Uterus (tissue), 4 donors: ENCODE measurements around the gene CATSPERZ. TPM values are rescaled to one million over a fixed set of nuclear protein-coding genes. Genes with fewer than 3 reads are reported as not detected.

Experiments used
- DNase-seq, 2 donors: peaks; one replicate each; pipeline ENCODE4 v3.0.0-alpha.2; 2019 to 2020
- H3K27ac ChIP-seq, 2 donors: fragments of 200-600 bp; sonication (generic); 1 replicate in 1 of 2; 2 replicates in 1 of 2; pipeline ENCODE4 v1.5.1; 2016 to 2018
- H3K27me3 ChIP-seq, 2 donors: fragments of 200-600 bp; sonication (generic); one replicate each; pipeline ENCODE4 v1.5.1; 2018 to 2019; ENCODE audit warnings: control low read depth in 1 of 2
- H3K36me3 ChIP-seq, 2 donors: fragments of 200-600 bp; sonication (generic); one replicate each; pipeline ENCODE4 v1.5.1; 2019; ENCODE audit warnings: control low read depth in 1 of 2
- H3K4me1 ChIP-seq, 2 donors: fragments of 200-600 bp; sonication (generic); one replicate each; pipeline ENCODE4 v1.5.1; 2018 to 2019; ENCODE audit warnings: control low read depth in 1 of 2
- H3K4me3 ChIP-seq, 2 donors: fragments of 200-600 bp; sonication (generic); 1 replicate in 1 of 2; 2 replicates in 1 of 2; pipeline ENCODE4 v1.5.1; 2018 to 2019; ENCODE audit warnings: mild to moderate bottlenecking in 1 of 2
- H3K9me3 ChIP-seq, 2 donors: fragments of 200-600 bp; sonication (generic); one replicate each; pipeline ENCODE4 v1.5.1; 2019; ENCODE audit warnings: control low read depth in 1 of 2
- POLR2A ChIP-seq, 2 donors: fragments of 450-650 bp; IDR thresholded peaks; one replicate each; pipeline ENCODE4 v1.6.1; 2016; ENCODE audit warnings: antibody characterized with exemption in 2 of 2, mild to moderate bottlenecking in 1 of 2, moderate library complexity in 1 of 2
- intact Hi-C: fragments of 100-400 bp; cut with DNase I; formaldehyde crosslinking; loops from one replicate; pipeline ENCODE4 v1.15.1; 2023; ENCODE audit warnings: low total_unique reads
- total RNA-seq, 4 donors: library from RNA; depleted of rRNA in 3 of 4; stranded (reverse); fragments of >200 nt in 3 of 4; gene quantifications; one replicate each; pipeline versions ENCODE4 v1.1.0 to v1.2.4, GENCODE V29; 2014 to 2023
- TF ChIP-seq, protein P1 (sequence below), 4 experiments: fragments of 200-600 bp in 2 of 4; fragments of 450-650 bp in 2 of 4; sonication (generic) in 2 of 4; IDR thresholded peaks; one replicate each; pipeline ENCODE4 v1.5.1; 2016 to 2019; ENCODE audit warnings: antibody characterized with exemption in 4 of 4, mild to moderate bottlenecking in 2 of 4, moderate library complexity in 1 of 4
- donor health status: DM: yes; HTN: yes; CAD: no.

CATSPERZ gene
- total RNA-seq, 4 donors from 2014 or later: not detected

GRCh38 chr11:64327993-64328392 lies 27.8 kb downstream of the CATSPERZ start:
- intact Hi-C loops: no loop called here

DNA sequence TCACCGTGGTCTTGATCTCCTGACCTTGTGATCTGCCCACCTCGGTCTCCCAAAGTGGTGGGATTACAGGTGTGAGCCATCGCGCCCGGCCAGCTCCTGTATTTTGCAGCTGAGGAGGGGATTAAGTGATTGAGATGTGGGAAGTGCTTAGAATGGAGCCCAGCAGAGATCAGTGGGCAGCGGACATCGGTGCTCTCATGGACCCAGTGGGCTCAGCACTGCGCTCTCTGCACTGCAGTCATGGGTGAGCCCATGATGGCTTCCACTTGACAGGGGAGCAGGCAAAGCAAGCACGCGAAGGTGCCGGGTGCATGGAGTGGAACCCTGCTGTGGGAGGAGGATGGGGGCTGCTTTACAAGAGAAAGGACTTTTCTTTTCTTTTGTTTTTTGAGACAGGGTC lies 30.7 kb downstream of the CATSPERZ start:
- no peak for DNase-seq
- Histone ChIP-seq H3K36me3 (no peaks in the 10 kb centered on the region), H3K4me3 (no peak overlapping the region), H3K27ac (no peak overlapping the region), H3K27me3 (no peaks in the 10 kb centered on the region), H3K4me1 (no peaks in the 10 kb centered on the region), H3K9me3 (no peaks in the 10 kb centered on the region)
- TF ChIP-seq POLR2A (IDR thresholded peaks at IDR 0.05): no peak
- TF ChIP-seq, protein P1, sequence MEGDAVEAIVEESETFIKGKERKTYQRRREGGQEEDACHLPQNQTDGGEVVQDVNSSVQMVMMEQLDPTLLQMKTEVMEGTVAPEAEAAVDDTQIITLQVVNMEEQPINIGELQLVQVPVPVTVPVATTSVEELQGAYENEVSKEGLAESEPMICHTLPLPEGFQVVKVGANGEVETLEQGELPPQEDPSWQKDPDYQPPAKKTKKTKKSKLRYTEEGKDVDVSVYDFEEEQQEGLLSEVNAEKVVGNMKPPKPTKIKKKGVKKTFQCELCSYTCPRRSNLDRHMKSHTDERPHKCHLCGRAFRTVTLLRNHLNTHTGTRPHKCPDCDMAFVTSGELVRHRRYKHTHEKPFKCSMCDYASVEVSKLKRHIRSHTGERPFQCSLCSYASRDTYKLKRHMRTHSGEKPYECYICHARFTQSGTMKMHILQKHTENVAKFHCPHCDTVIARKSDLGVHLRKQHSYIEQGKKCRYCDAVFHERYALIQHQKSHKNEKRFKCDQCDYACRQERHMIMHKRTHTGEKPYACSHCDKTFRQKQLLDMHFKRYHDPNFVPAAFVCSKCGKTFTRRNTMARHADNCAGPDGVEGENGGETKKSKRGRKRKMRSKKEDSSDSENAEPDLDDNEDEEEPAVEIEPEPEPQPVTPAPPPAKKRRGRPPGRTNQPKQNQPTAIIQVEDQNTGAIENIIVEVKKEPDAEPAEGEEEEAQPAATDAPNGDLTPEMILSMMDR (IDR thresholded peaks at IDR 0.05): no peak
- intact Hi-C loops: no loop called here

More at GRCh38 chr11:64327993-64328392, 27.8 kb downstream of the CATSPERZ start:
- TF ChIP-seq, protein P1 (IDR thresholded peaks at IDR 0.05): no peak
- H3K4me3 ChIP-seq: no peak overlapping the region
- no peak overlapping the region for H3K27ac ChIP-seq
- no peaks in the 10 kb centered on the region for H3K27me3 ChIP-seq
- no peaks in the 10 kb centered on the region for H3K4me1 ChIP-seq
- no peaks in the 10 kb centered on the region for H3K9me3 ChIP-seq
- H3K36me3 ChIP-seq: no peaks in the 10 kb centered on the region
- no peak for DNase-seq

GRCh38 chr11:64331569-64332371 lies 31.6 kb downstream of the CATSPERZ start:
- H3K27ac ChIP-seq: no peak overlapping the region
- H3K9me3 ChIP-seq: no peaks in the 10 kb centered on the region
- H3K4me1 ChIP-seq: no peaks in the 10 kb centered on the region
- DNase-seq: peak in 1 of 2 donors; percentile 60
- H3K27me3 ChIP-seq: no peaks in the 10 kb centered on the region
- H3K36me3 ChIP-seq: no peaks in the 10 kb centered on the region
- H3K4me3 ChIP-seq: no peak overlapping the region
- TF ChIP-seq, protein P1 (IDR thresholded peaks at IDR 0.05): peak in 3 of 4 experiments; percentile 14 to 40 (median 23)
- no peak for TF ChIP-seq POLR2A (IDR thresholded peaks at IDR 0.05)
- intact Hi-C loops: no loop called here

- Histone ChIP-seq H3K4me1 (no peaks in the 10 kb centered on the region), H3K36me3 (no peaks in the 10 kb centered on the region), H3K27ac (no peak overlapping the region), H3K9me3 (no peaks in the 10 kb centered on the region), H3K4me3 (no peak overlapping the region), H3K27me3 (no peaks in the 10 kb centered on the region)
- TF ChIP-seq, protein P1 (IDR thresholded peaks at IDR 0.05): no peak
- no peak for TF ChIP-seq POLR2A (IDR thresholded peaks at IDR 0.05)
- intact Hi-C loops: no loop called here
- DNase-seq: no peak
Measured at GRCh38 chr11:64333556-64333955, 33.4 kb downstream of the CATSPERZ start.
